DOHH2 (cell line): ENCODE data around the gene SPAG16.

Experiments
- EZH2phosphoT487 ChIP-seq: fragments of 200-600 bp; sonication (generic); IDR thresholded peaks from 2 replicates; pipeline ENCODE4 v1.6.1; 2017; ENCODE audit warnings: borderline replicate concordance, mild to moderate bottlenecking, antibody characterized with exemption, low read length, moderate library complexity, mixed read lengths
- TF ChIP-seq, protein P1 (sequence below): fragments of 200-600 bp; sonication (generic); IDR thresholded peaks from one replicate; pipeline ENCODE4 v1.5.1; 2014; ENCODE audit warnings: antibody characterized with exemption, mild to moderate bottlenecking, low read depth, low read length; ENCODE audit not compliant: poor library complexity, severe bottlenecking

DNA sequence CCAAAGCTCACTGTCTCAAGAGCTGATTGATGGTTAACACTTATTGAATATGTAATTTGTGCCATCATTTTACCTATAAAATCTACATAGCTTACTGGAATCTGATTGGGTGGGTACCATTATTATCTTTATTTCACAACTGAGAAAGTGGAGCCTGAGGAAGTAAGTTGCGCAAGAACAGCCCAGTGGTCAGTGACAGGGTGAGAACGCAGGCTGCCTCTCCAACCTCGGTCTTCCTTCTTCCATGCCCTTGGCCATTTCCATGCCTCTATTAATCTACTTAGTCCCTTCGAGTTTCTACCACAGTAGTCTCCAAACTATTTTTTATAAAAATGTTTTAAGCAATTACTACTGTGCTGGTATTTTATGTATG, 735.7 kb downstream of the SPAG16 start:
- TF ChIP-seq, protein P1, sequence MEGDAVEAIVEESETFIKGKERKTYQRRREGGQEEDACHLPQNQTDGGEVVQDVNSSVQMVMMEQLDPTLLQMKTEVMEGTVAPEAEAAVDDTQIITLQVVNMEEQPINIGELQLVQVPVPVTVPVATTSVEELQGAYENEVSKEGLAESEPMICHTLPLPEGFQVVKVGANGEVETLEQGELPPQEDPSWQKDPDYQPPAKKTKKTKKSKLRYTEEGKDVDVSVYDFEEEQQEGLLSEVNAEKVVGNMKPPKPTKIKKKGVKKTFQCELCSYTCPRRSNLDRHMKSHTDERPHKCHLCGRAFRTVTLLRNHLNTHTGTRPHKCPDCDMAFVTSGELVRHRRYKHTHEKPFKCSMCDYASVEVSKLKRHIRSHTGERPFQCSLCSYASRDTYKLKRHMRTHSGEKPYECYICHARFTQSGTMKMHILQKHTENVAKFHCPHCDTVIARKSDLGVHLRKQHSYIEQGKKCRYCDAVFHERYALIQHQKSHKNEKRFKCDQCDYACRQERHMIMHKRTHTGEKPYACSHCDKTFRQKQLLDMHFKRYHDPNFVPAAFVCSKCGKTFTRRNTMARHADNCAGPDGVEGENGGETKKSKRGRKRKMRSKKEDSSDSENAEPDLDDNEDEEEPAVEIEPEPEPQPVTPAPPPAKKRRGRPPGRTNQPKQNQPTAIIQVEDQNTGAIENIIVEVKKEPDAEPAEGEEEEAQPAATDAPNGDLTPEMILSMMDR, result no peak
- TF ChIP-seq EZH2phosphoT487, result no peak
